IMR-90 (cell line): ENCODE data around the gene SCNN1B.
"Not testable (repeated sequence)": the region's sequence is repeated elsewhere in the genome, so short reads cannot be mapped to it uniquely, and the experiment has no call there.

ENCODE experiments used
- CEBPB ChIP-seq: IDR thresholded peaks from 2 replicates; pipeline ENCODE4 v1.6.1; 2012; ENCODE audit warnings: low read depth, low read length, improper control_type of control experiment
- CTCF ChIP-seq: conservative IDR thresholded peaks from 2 replicates; pipeline ENCODE4 v1.5.1; 2012; ENCODE audit warnings: mild to moderate bottlenecking, low read depth, low read length, improper control_type of control experiment
- FOS ChIP-seq: fragments of 150-350 bp; IDR thresholded peaks from 2 replicates; pipeline ENCODE4 v1.6.1; 2016; ENCODE audit warnings: low read depth, low read length
- MXI1 ChIP-seq: IDR thresholded peaks from 2 replicates; pipeline ENCODE4 v1.6.1; 2012; ENCODE audit warnings: low read depth, mild to moderate bottlenecking, low read length, moderate library complexity, borderline replicate concordance
- POLR2A ChIP-seq: IDR thresholded peaks from 2 replicates; pipeline ENCODE4 v1.6.1; 2012; ENCODE audit warnings: mild to moderate bottlenecking, low read depth, low read length
- RAD21 ChIP-seq: IDR thresholded peaks from 2 replicates; pipeline ENCODE4 v1.6.1; 2012; ENCODE audit warnings: low read length, improper control_type of control experiment
- RCOR1 ChIP-seq: IDR thresholded peaks from 2 replicates; pipeline ENCODE4 v1.6.1; 2012; ENCODE audit warnings: mild to moderate bottlenecking, low read length, improper control_type of control experiment; ENCODE audit not compliant: insufficient replicate concordance
- RFX5 ChIP-seq: IDR thresholded peaks from 2 replicates; pipeline ENCODE4 v1.8.0; 2012; ENCODE audit warnings: low read depth, mild to moderate bottlenecking, low read length, moderate library complexity
- USF2 ChIP-seq: fragments of 150-350 bp; IDR thresholded peaks from 2 replicates; pipeline ENCODE4 v1.6.1; 2017; ENCODE audit warnings: mild to moderate bottlenecking, antibody characterized with exemption, low read length, low read depth

GRCh38 chr16:23366341-23366740, 64.2 kb downstream of the SCNN1B start:
- TF ChIP-seq CTCF, POLR2A, RCOR1, CEBPB, RAD21, USF2, RFX5, MXI1, FOS: not testable (repeated sequence)
